Measurements from ENCODE around the gene DHPS.
A peak's percentile ranks its signal among the peaks of the same experiment; 100 is the strongest.

Gene DHPS

DNA sequence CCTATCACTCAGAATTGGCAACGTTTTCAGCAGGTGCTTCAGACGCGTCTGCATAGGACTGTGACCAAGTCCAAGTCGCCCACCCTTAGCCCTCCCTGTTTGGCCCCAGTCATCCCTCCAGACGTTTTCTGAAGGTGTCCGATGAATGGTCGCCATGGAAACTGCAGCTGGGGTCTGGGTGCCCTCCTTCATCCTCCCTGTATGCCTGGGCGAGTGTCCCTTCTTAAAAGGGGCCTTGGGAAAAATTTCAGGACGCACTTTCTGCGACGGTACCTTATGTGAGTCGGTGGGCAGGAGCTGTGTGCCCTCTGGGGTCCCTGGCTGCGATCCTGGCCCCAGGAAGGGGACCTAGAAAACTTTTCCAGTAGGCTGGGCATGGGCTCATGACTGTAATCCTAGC, 40.2 kb downstream of the DHPS start:
- no peak for DNase-seq (ENCODE audit: low spot score)
- TF ChIP-seq, protein P1, sequence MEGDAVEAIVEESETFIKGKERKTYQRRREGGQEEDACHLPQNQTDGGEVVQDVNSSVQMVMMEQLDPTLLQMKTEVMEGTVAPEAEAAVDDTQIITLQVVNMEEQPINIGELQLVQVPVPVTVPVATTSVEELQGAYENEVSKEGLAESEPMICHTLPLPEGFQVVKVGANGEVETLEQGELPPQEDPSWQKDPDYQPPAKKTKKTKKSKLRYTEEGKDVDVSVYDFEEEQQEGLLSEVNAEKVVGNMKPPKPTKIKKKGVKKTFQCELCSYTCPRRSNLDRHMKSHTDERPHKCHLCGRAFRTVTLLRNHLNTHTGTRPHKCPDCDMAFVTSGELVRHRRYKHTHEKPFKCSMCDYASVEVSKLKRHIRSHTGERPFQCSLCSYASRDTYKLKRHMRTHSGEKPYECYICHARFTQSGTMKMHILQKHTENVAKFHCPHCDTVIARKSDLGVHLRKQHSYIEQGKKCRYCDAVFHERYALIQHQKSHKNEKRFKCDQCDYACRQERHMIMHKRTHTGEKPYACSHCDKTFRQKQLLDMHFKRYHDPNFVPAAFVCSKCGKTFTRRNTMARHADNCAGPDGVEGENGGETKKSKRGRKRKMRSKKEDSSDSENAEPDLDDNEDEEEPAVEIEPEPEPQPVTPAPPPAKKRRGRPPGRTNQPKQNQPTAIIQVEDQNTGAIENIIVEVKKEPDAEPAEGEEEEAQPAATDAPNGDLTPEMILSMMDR (IDR thresholded peaks at IDR 0.05; ENCODE audit: borderline replicate concordance, control extremely low read depth, extremely low read depth, insufficient read depth, missing control alignments): no peak
- in situ Hi-C loops (cut with MboI; ENCODE audit: low sequenced_read_pairs, unreplicated experiment): no loop called here

DNA sequence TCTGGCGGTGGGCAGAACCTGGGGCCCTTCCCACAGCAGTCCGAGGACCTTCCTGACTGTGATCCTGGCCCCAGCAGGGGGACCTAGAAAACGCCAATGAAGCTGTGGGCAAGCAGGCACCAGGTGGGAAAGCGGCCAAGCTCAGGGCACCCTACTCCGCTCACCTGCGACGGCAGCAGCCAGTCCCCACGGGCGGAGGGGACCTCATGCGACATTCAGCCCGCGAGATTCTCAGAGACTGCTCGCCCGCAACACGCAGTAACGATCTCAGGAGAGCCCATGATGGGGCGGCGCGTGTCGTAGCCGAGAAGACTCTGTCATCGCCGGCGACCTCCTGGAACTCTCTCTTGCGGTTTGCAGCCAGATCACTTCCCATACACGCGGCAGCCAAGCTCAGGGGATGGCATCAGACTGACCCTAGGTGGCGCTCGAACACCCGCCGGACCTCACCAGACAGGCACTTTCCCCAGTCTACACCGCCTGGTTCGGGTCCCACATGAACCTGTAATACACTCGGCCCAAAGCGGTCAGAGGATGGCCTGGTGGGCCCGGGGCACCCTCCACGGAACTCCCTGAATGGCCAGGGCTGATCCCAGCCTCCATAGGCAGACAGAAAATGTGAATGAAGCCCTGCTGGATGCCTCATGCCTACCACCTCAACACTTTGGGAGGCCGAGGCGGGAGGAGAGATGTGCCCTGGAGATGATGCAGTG, 41.6 kb downstream of the DHPS start:
- peak; percentile 91 for DNase-seq (ENCODE audit: low spot score)
- in situ Hi-C loops (cut with MboI; ENCODE audit: low sequenced_read_pairs, unreplicated experiment): no loop called here
- TF ChIP-seq, protein P1 (IDR thresholded peaks at IDR 0.05; ENCODE audit: borderline replicate concordance, control extremely low read depth, extremely low read depth, insufficient read depth, missing control alignments): peak; percentile 82

DNA sequence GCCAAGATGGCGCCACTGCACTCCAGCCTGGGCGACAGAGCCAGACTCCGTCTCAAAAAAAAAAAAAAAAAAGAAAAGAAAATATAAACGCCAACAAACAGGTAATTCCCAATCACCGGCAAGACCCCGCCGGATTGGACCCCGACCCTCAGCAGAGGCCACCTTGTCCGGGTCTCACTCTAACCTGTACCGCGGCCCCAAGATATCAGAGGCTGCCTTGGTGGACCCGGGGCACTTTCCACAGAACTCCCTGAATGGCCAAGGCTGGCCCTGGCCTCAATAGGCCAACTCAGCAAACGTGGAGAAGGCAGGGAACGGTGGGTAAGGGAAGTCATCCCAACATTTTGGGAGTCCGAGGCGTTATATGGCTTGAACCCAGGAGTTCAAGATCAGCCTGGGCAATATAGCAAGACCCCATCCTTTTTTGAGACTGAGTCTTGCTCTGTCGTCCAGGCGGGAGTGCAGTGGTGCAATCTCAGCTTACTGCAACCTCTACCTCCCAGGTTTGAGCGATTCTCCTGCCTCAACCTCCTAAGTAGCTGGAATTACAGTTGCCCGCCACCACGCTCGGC, 43.0 kb downstream of the DHPS start:
- in situ Hi-C loops (cut with MboI; ENCODE audit: low sequenced_read_pairs, unreplicated experiment): no loop called here

DNA sequence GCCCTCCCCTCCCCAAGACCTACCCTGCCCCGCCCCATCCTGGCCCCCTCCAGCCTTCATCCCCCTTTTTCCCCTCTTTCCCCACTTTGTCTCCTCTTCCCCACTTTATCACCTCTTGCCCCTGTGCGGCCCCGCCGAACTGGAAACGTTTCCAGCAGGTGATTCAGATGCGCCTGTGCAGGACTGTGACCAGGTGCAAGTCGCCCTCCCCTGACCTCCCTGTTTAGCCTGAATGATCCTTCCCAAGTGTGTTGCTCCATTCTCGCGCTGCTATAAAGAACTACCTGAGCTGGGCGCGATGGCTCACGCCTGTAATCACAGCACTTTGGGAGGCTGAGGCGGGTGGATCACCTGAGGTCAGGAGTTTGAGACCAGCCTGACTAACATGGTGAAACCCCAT, 45.0 kb downstream of the DHPS start:
- in situ Hi-C loops (cut with MboI; ENCODE audit: low sequenced_read_pairs, unreplicated experiment): no loop called here
- TF ChIP-seq, protein P1 (IDR thresholded peaks at IDR 0.05; ENCODE audit: borderline replicate concordance, control extremely low read depth, extremely low read depth, insufficient read depth, missing control alignments): no peak
- DNase-seq (ENCODE audit: low spot score): no peak

More for the DNA sequence above, 43.0 kb downstream of the DHPS start:
- TF ChIP-seq, protein P1 (IDR thresholded peaks at IDR 0.05; ENCODE audit: borderline replicate concordance, control extremely low read depth, extremely low read depth, insufficient read depth, missing control alignments): no peak
- no peak for DNase-seq (ENCODE audit: low spot score)

DNA sequence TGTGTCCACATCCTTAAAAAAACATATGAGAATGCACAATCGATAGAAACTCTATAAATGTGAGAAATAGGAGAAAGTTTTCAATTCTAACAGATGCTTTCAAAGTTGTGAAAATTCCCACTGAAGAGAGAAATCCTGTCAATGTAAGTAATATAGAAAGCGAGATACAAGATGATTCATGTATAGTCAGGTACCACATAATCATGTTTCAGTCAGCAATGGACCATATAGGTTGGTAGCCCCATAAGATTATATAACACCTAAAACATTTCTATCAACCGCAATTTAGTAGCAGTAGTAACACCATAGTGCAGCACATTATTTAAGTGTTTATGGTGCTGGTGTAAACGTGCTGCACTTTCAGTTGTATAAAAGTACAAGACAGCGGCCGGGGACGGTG, 52.5 kb downstream of the DHPS start:
- in situ Hi-C loops (cut with MboI; ENCODE audit: low sequenced_read_pairs, unreplicated experiment): no loop called here
- DNase-seq (ENCODE audit: low spot score): no peak
- TF ChIP-seq, protein P1 (IDR thresholded peaks at IDR 0.05; ENCODE audit: borderline replicate concordance, control extremely low read depth, extremely low read depth, insufficient read depth, missing control alignments): no peak

DNA sequence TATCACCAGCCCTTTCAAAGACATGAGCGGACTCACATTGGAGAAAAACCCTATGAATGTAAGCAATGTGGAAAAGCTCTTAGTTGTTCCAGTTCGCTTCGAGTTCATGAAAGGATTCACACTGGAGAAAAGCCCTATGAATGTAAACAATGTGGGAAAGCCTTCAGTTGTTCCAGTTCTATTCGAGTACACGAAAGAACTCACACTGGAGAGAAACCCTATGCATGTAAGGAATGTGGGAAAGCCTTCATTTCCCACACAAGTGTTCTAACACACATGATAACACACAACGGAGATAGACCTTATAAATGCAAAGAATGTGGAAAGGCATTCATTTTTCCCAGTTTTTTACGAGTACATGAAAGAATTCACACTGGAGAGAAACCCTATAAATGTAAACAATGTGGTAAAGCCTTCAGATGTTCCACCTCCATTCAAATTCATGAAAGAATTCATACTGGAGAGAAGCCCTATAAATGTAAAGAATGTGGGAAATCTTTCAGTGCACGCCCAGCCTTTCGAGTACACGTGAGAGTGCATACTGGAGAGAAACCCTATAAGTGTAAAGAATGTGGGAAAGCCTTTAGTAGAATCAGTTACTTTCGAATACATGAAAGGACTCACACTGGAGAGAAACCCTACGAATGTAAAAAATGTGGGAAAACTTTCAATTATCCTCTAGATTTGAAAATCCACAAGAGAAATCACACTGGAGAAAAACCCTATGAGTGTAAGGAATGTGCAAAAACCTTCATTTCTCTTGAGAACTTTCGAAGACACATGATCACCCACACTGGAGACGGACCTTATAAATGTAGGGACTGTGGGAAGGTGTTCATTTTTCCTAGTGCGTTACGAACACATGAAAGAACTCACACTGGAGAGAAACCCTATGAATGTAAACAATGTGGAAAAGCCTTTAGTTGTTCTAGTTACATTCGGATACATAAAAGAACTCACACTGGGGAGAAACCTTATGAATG, 53.3 kb downstream of the DHPS start:
- in situ Hi-C loops (cut with MboI; ENCODE audit: low sequenced_read_pairs, unreplicated experiment): no loop called here
- DNase-seq (ENCODE audit: low spot score): no peak
- TF ChIP-seq, protein P1 (IDR thresholded peaks at IDR 0.05; ENCODE audit: borderline replicate concordance, control extremely low read depth, extremely low read depth, insufficient read depth, missing control alignments): no peak

Data from GM13976 (cell line).